ENCODE data around the gene LHFPL6.

- no peak for TF ChIP-seq CTCF (IDR thresholded peaks at IDR 0.05)
- no peak for TF ChIP-seq POLR2A (IDR thresholded peaks at IDR 0.05)
- no peak for TF ChIP-seq EP300 (IDR thresholded peaks at IDR 0.05)
These were observed 3.2 kb downstream of the LHFPL6 start for GRCh38 chr13:39599842-39600241.
